ENCODE data around the gene NTM.

DNA sequence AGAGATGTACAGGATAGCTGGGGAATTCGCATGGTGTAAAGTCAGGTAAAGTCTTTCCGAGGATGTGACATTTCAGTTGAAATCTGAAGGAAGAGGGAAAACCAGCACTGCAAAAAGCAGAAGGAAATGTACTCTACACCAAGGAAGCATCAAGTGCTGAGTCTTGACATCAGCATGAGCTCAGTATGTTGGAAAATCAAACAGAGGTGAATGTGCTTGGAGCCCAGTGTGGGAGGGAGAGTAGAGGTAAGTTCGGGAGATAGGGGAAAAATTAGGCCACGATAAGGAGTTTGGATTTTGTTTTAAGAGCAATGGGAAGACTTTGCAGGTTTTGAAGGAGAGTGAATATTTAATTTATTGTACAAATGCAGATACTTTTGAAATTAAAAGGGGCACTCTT is 484.0 kb downstream of the NTM start:
- no peak for TF ChIP-seq ZNF423 (tag by site-specific recombination; IDR thresholded peaks at IDR 0.05)
- no peak for TF ChIP-seq CTCF (tag by site-specific recombination; IDR thresholded peaks at IDR 0.05)
- no peak for TF ChIP-seq SETDB1 (IDR thresholded peaks at IDR 0.05; ENCODE audit: insufficient read length, low read length)

Measured in HEK293 (cell line).